GDM1 (cell line): ENCODE measurements around the gene DNAH6.
"Not testable (repeated sequence)": the region's sequence is repeated elsewhere in the genome, so short reads cannot be mapped to it uniquely, and the experiment has no call there.

Experiments used
- DNase-seq: peaks from one replicate; lab custom pipeline; 2025; lab: John Stamatoyannopoulos, UW

Gene DNAH6

DNA sequence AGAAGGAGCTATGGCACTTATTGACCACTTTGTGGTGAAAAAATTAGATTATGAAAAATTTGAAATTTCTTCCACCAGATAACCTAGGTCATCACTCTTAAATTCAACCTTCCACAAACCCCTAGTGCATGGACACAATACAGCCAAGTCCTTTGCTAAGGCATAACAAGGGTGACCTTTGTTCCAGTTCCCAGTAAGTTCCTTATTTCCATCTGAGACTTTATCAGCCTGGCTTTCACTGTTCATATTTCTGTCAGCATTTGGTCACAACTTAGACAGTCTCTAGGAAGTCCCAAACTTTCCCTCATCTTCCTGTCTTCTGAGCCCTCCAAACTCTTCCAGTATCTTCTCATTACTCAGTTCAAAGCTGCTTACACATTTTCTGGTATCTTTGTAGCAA is 232.0 kb downstream of the DNAH6 start:
- no peak for DNase-seq

GRCh38 chr2:84749442-84749841 is 233.1 kb downstream of the DNAH6 start:
- DNase-seq, result no peak

- no peak for DNase-seq
Observed at GRCh38 chr2:84755096-84755495, 238.8 kb downstream of the DNAH6 start.

- no peak for DNase-seq
Observed at GRCh38 chr2:84757648-84758047, 241.3 kb downstream of the DNAH6 start.

DNA sequence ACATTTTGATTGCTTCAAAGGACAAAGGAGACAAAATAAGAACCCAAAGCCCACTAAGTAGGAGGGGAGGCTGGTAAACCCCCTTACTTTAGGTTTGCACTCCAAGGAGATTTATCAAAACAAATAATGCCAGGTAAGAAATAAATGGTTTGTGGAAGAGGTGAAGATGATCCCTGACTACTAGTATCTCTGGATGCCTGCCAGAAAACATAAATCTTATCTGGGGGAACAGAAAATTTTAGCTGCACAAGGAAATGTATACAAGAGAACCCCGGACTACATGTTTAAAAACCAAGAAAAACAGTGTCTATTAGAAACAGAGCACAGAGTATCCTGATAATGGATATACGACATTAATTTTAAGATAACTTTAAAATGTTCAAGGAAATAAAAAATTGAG is 250.5 kb downstream of the DNAH6 start:
- no peak for DNase-seq

- no peak for DNase-seq
Observed at GRCh38 chr2:84768840-84769239, 252.5 kb downstream of the DNAH6 start.

DNA sequence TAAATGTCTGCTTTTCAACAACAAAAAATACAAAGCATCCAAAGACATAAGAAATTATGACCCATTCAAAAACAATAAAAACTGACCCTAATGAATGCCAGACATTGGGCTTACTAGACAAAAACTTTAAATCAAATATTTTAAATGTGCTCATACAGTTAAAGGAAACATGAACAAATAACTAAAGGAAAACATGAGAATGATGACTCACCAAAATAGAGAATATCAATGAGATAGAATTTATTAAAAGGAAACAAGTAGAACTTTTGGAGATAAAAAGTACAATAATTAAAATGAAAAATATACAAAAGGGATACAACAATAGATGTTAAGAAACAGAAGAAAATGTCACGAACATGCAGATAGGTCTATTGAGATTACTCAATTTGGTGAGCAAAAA is 254.0 kb downstream of the DNAH6 start:
- no peak for DNase-seq

GRCh38 chr2:84771251-84771650 is 255.0 kb downstream of the DNAH6 start:
- no peak for DNase-seq

DNA sequence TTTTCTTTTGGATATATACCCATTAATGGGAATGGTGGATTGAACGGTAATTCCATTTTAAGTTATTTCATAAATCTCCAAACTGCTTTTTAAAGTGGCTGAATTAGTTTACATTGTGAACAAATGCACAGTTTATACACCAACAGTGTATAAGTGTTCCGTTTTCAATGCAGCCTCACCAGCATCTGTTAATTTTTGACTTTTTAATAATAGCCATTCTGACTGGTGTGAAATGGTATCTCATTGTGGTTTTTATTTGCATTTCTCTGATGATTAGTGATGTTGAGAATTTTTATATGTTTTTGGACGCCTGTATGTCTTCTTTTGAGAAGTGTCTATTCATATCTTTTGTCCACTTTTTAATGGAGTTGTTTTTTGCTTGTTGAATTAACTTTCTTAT is 257.3 kb downstream of the DNAH6 start:
- DNase-seq, result not testable (repeated sequence)

- DNase-seq, result no peak
Observed at GRCh38 chr2:84776011-84776410, 259.7 kb downstream of the DNAH6 start.

DNA sequence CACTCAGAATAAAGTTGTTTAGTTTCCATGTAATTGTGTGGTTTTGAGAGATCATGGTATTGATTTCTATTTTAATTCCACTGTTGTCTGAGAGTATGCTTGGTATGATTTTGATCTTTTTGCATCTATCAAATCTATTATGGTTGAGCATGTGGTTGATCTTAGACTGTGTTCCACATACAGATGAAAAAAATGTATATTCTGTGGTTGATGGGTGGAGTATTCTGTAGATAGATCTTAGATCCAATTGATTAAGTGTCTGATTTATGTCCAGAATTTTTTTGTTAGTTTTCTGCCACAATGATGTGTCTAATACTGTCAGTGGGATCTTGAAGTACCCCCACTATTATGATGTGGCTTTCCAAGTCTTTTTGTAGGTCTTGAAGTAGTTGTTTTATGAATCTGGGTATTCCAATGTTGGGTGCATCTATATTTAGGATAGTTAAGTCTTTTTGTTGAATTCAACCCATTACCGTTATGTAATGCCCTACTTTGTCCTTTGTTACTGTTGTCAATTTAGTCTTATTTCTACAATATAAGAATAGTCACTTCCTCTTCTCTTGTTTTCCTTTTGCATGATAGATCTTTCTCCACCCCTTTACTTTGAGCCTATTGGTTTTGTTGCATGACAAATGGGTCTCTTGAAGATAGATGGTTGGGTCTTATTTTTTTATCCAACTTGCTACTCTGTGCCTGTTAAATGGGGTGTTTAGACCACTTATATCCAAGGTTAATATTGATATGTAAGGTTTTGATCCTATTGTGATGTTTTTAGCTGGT is 262.8 kb downstream of the DNAH6 start:
- DNase-seq, result no peak

DNA sequence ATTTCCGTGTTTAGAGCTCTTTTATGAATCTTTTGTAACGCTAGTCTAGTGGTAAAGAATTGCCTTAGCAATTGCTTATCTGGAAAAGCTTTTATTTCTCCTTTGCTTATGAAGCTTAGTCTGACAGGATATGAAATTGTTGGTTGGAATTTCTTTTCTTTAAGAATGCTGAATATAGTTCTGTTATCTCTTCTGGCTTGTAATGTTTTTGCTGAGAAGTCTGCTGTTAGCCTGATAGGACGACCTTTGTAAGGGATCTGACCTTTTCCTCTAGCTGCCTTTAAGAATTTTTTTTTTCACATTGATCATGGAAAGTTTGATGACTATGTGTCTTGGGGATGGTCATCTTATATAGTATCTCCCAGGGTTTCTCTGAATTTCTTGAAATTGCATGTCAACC is 263.5 kb downstream of the DNAH6 start:
- DNase-seq, result no peak

DNA sequence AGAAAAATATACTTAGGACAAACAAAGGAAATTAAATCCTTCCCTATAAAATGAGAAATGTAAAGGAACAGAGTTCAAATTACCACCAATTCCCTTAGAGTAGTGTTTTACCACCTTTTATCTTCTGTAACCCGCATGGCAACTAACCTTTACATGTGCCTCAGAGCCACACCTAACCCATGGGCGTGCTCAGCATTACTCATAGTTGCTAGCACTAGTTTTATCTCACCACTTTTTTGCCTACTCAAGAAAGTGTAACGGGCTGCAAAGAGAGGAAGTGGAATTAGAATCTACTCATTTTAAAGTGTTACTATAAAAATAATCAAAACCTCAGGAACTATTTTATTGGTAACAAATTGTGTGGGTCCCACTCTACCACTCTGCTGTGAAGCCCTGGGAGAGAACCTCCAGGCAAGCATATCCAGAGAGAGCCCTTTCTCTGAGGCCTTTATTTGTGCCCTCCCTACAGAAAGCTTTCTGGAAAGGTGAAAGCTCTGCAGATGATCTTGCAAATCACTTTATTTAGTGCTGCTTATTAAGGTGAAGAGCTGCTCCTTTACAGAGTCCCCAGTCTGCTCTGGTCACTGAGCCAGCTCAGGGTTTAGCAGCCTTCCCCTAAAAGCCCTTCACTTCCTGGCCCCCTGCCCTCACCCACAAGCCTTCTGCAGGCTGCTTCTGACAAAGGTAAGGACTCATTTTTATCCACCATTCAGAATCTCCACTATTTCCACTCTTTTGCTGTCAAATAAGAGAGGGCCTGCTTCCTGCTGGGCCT is 265.8 kb downstream of the DNAH6 start:
- no peak for DNase-seq

DNA sequence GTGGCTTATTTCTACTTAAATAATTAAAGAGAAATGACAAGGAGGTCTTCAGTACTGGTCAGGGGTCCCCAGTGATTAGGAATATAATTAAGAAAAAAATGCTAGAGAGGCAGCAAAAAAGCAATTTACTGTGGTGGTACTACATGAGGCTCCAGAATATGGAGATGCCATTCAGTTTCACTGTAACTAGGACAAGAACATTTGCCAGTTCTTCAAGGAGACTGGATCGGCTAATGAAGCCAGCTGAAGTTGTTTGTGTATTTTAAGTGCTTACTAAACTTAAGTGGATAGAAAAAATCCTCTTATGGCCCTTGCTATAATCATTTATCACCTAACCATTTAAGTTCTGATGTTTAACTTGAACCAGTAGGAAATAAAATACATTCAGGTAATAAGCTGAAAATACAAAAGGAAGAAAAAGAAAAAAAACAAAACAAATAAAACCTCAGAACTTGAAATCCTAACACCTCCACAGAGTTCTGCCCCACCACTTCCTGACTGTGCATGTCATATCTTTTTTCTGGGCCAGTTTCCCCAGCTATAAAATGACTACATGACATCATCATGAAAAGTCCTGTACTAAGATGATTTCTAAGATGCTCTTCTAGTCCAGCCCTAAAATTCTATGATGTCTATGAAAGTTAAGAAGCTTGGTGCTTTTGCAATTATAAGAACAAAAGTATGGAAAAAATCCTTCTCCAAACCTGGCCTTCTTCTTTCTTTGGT is 266.6 kb downstream of the DNAH6 start:
- no peak for DNase-seq

- no peak for DNase-seq
Observed at GRCh38 chr2:84785950-84786349, 269.7 kb downstream of the DNAH6 start.

DNA sequence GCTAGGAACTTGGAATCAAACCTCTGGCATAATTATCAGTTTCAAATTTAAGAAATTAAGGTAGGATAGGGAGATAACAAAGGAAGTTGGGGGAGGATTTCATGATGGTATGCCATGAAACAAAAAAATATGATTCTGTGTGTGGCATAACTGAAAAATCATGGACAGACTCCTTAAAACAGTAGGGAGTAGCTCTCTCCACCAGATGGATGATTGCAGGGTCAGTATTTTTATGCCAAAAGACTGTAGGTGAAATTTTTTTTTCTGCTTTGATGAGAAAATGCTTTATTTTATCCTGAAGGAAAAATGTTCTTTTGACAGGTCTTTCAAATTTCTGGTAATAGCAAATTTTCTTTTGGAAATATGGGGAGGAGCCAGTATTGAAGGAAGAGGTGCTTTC is 270.3 kb downstream of the DNAH6 start:
- no peak for DNase-seq

- DNase-seq, result no peak
Observed at GRCh38 chr2:84788027-84788426, 271.7 kb downstream of the DNAH6 start.

DNA sequence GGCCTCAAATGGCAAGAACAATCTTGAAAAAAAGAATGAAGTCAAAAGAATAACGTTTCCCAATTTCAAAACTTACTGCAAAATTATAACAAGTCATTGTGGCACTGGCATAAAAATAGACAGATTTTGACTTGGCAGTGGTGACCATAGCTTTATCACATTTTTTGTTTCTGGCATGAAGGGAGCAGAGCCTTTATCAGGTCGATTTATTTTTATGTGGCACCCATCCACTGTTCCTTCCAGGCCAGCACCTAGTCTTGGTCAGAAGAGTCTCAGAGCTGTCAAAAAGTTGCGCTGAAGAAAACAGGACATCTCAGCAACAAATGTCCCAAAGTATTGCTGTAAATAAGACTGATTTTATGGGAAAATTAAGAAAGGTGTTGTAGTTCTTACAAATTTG is 272.2 kb downstream of the DNAH6 start:
- DNase-seq, result no peak

GRCh38 chr2:84792856-84793522 is 276.7 kb downstream of the DNAH6 start:
- no peak for DNase-seq

- no peak for DNase-seq
Observed at GRCh38 chr2:84793641-84794040, 277.3 kb downstream of the DNAH6 start.

DNA sequence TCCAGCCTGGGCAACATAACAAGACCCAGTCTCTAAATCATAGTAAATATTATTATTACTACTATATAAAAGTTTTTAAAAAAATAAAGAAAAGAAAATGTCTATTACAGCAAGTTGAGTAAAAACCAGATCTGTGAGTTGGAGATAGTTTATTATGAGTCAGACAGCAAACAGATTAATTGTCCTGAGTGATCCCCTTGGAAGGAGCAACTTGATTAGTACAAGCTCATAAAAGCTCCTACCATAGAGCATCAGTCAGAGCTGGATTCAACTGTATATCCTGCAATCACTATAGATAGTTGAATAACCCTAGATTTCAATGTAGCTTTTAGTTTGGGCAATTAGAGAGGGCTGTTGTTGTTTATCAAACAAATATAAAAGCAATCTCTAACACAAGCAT is 280.5 kb downstream of the DNAH6 start:
- no peak for DNase-seq

DNA sequence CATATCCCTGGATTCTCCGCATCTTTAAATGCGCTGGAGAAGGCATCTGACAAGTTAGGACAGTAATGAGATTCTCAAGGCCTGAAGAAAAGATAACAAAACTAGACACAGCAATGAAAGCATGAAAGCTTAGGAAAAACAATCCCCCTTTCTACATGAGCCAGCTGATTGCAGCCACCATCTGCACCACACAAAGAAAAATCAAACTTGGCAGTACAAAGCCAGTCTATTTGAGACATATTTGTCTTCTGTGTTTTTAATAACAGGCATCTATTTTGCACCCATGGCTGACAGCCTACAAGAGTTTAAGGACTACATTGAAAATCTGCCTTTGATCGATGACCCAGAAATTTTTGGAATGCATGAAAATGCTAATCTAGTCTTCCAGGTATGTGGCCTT is 281.0 kb downstream of the DNAH6 start:
- no peak for DNase-seq
